GM12878 (cell line): ENCODE measurements around the gene PDZD2. TPM values are rescaled to one million over a fixed set of nuclear protein-coding genes. Genes with fewer than 3 reads are reported as not detected.

Experiments used
- ATAC-seq: fragments of 200-7000 bp; cut with Tn5 transposase; 3 replicates; pipeline ENCODE4 v1.9.1; 2020; ENCODE audit warnings: mild to moderate bottlenecking, moderate library complexity
- BruUV-seq: library from RNA; stranded (reverse); fragments of 400-500 nt; replicated peaks from 2 replicates; lab custom pipeline; 2021; lab: Mats Ljungman, UMichigan
- CTCF ChIA-PET: fragments of 300-600 bp; sonication (Branson Sonifier 250); formaldehyde crosslinking; extraction: SDS; loops from one replicate; lab custom pipeline; 2021; ENCODE audit warnings: inconsistent platforms; lab: Yijun Ruan, JAX
- POLR2A ChIA-PET: fragments of 350-600 bp; formaldehyde crosslinking; extraction: SDS; loops from one replicate; lab custom pipeline; 2021; ENCODE audit warnings: inconsistent platforms; lab: Charles Lee
- RAD21 ChIA-PET: fragments of 300-600 bp; sonication (Branson Sonifier 250); formaldehyde crosslinking; loops from one replicate; lab custom pipeline; 2023; ENCODE audit warnings: antibody characterized with exemption; ENCODE audit not compliant: unreplicated experiment; lab: Charles Lee
- SMC1A ChIA-PET: fragments of 300-600 bp; sonication (Branson Sonifier 250); formaldehyde crosslinking; loops from one replicate; lab custom pipeline; 2023; ENCODE audit not compliant: unreplicated experiment, uncharacterized antibody; lab: Charles Lee
- DNase-seq: peaks from one replicate; pipeline ENCODE4 v3.0.0-alpha.2; 2011; ENCODE audit warnings: low read depth, low spot score
- FAIRE-seq: peaks from 3 replicates; lab custom pipeline; 2011; peaks lifted over from hg19 to GRCh38; lab: Jason Lieb, UNC
- H2AFZ ChIP-seq: 2 replicates; pipeline ENCODE4 v1.6.0; 2011; ENCODE audit warnings: low read depth, low read length, control low read depth; ENCODE audit not compliant: control insufficient read depth
- H3K27ac ChIP-seq: 2 replicates; pipeline ENCODE4 v1.5.1; 2011; ENCODE audit warnings: control low read depth; ENCODE audit not compliant: control insufficient read depth, insufficient read depth
- H3K27me3 ChIP-seq, 2 experiments: replicated peaks in 1 of 2; 2 replicates each; pipeline versions ENCODE4 v1.6.0 to v1.6.1; 2011; ENCODE audit warnings: low read length in 1 of 2; ENCODE audit not compliant: control insufficient read depth in 2 of 2, insufficient read depth in 2 of 2
- H3K36me3 ChIP-seq, 2 experiments: 2 replicates each; pipeline ENCODE4 v1.5.1; 2011; ENCODE audit warnings: low read length in 1 of 2; ENCODE audit not compliant: control insufficient read depth in 2 of 2, insufficient read depth in 2 of 2
- H3K4me1 ChIP-seq: 2 replicates; pipeline ENCODE4 v1.6.1; 2011; ENCODE audit warnings: mild to moderate bottlenecking, low read length, moderate library complexity, mixed read lengths; ENCODE audit not compliant: control insufficient read depth, insufficient read depth
- H3K4me2 ChIP-seq: 2 replicates; pipeline ENCODE4 v1.6.0; 2011; ENCODE audit warnings: control low read depth; ENCODE audit not compliant: control insufficient read depth, insufficient read depth
- H3K4me3 ChIP-seq: fragments of 200-600 bp; sonication (generic); 2 replicates; pipeline ENCODE4 v1.5.1; 2016
- H3K79me2 ChIP-seq: 2 replicates; pipeline ENCODE4 v1.6.0; 2011; ENCODE audit warnings: low read length; ENCODE audit not compliant: control insufficient read depth, insufficient read depth
- H3K9ac ChIP-seq: 2 replicates; pipeline ENCODE4 v1.8.0; 2011; ENCODE audit warnings: low read length, control low read depth, mixed read lengths; ENCODE audit not compliant: control insufficient read depth, insufficient read depth
- H3K9me3 ChIP-seq: replicated peaks from 3 replicates; pipeline ENCODE4 v1.5.1; 2011; ENCODE audit warnings: mild to moderate bottlenecking, low read length; ENCODE audit not compliant: control insufficient read depth, insufficient read depth
- H4K20me1 ChIP-seq: 2 replicates; pipeline ENCODE4 v1.6.0; 2011; ENCODE audit not compliant: control insufficient read depth, insufficient read depth
- CEBPB ChIP-seq, 2 experiments: fragments of 150-350 bp in 1 of 2; IDR thresholded peaks; 2 replicates each; pipeline ENCODE4 v1.6.1; 2012 to 2014; ENCODE audit warnings: low read depth in 2 of 2, low read length in 2 of 2, borderline replicate concordance in 1 of 2, inconsistent platforms in 1 of 2
- CHD1 ChIP-seq: IDR thresholded peaks from 2 replicates; pipeline ENCODE4 v1.6.1; 2012; ENCODE audit warnings: low read depth, low read length, improper control_type of control experiment
- E2F4 ChIP-seq: IDR thresholded peaks from 2 replicates; pipeline ENCODE4 v1.6.1; 2012; ENCODE audit warnings: low read depth, low read length, improper control_type of control experiment
- EGR1 ChIP-seq, 2 experiments: IDR thresholded peaks; 1 replicate in 1 of 2; 2 replicates in 1 of 2; pipeline ENCODE4 v1.6.1; 2011 to 2012; ENCODE audit warnings: low read depth in 2 of 2, low read length in 2 of 2, borderline replicate concordance in 1 of 2, mild to moderate bottlenecking in 1 of 2, moderate library complexity in 1 of 2
- IKZF1 ChIP-seq: fragments of 450-650 bp; conservative IDR thresholded peaks from 2 replicates; pipeline ENCODE4 v1.6.1; 2017; ENCODE audit warnings: antibody characterized with exemption, mild to moderate bottlenecking
- JUNB ChIP-seq: IDR thresholded peaks from 2 replicates; pipeline ENCODE4 v1.6.1; 2016; ENCODE audit warnings: antibody characterized with exemption, mild to moderate bottlenecking
- LARP7 ChIP-seq: fragments of 450-650 bp; IDR thresholded peaks from 2 replicates; pipeline ENCODE4 v1.6.1; 2017; ENCODE audit warnings: mild to moderate bottlenecking
- NKRF ChIP-seq: fragments of 450-650 bp; conservative IDR thresholded peaks from 2 replicates; pipeline ENCODE4 v1.6.1; 2017; ENCODE audit warnings: mild to moderate bottlenecking, moderate library complexity
- NR2C1 ChIP-seq: fragments of 450-650 bp; IDR thresholded peaks from 2 replicates; pipeline ENCODE4 v1.6.1; 2017; ENCODE audit warnings: antibody characterized with exemption, mild to moderate bottlenecking, moderate library complexity
- RUNX3 ChIP-seq: IDR thresholded peaks from 2 replicates; pipeline ENCODE4 v1.6.1; 2012; ENCODE audit warnings: low read length, inconsistent platforms
- SRF ChIP-seq, 2 experiments: IDR thresholded peaks; 2 replicates each; pipeline ENCODE4 v1.6.1; 2011; ENCODE audit warnings: low read depth in 2 of 2, low read length in 2 of 2, mild to moderate bottlenecking in 1 of 2, moderate library complexity in 1 of 2
- STAT1 ChIP-seq: fragments of 450-650 bp; conservative IDR thresholded peaks from 2 replicates; pipeline ENCODE4 v1.6.1; 2014; ENCODE audit warnings: antibody characterized with exemption, mild to moderate bottlenecking
- SUPT20H ChIP-seq: IDR thresholded peaks from 2 replicates; pipeline ENCODE4 v1.6.1; 2011; ENCODE audit warnings: low read depth, mild to moderate bottlenecking, low read length, moderate library complexity, borderline replicate concordance; ENCODE audit not compliant: control insufficient read depth
- TARDBP ChIP-seq: IDR thresholded peaks from 2 replicates; pipeline ENCODE4 v1.6.1; 2016; ENCODE audit warnings: borderline replicate concordance
- ZBTB4 ChIP-seq: fragments of 450-650 bp; formaldehyde crosslinking; IDR thresholded peaks from 2 replicates; pipeline ENCODE4 v1.4.0; 2022; ENCODE audit warnings: mild to moderate bottlenecking, moderate library complexity
- ZNF24 ChIP-seq: fragments of 450-650 bp; IDR thresholded peaks from 2 replicates; pipeline ENCODE4 v1.6.1; 2017; ENCODE audit warnings: antibody characterized with exemption, mild to moderate bottlenecking
- ZNF274 ChIP-seq: IDR thresholded peaks from one replicate; pipeline ENCODE4 v1.8.0; 2011; ENCODE audit not compliant: insufficient read length, insufficient read depth
- WGBS: methylation state at CpG from one replicate; pipeline ENCODE4 v1.1.6; 2016; ENCODE audit warnings: low lambda C conversion rate; ENCODE audit not compliant: insufficient replicate concordance, insufficient coverage; ENCODE audit errors: missing lambda C conversion rate; 5-methylcytosine and 5-hydroxymethylcytosine counted together
- in situ Hi-C: fragments of 300-500 bp; cut with MboI; formaldehyde crosslinking; loops from 9 replicates; pipeline ENCODE4 v1.14.3; 2018; ENCODE audit warnings: mixed read lengths
- intact Hi-C: fragments of 100-400 bp; cut with micrococcal nuclease; formaldehyde crosslinking; loops from one replicate; pipeline ENCODE4 v1.14.2; 2022; ENCODE audit not compliant: unreplicated experiment
- polyA plus RNA-seq, 11 experiments: library from polyadenylated mRNA; depleted of rRNA in 4 of 11; unstranded in 6 of 11; stranded (reverse) in 5 of 11; fragments of >200 nt; fragmentation: Nextera tagmentation in 4 of 11; fragmentation: Illumina TruSeq in 1 of 11; extraction: Ambion mirVana in 4 of 11; extraction: Trizol in 1 of 11; gene quantifications; 1 replicate in 1 of 11; 2 replicates in 10 of 11; pipeline versions ENCODE4 v1.2.1 to v1.2.3, GENCODE V29; 2011 to 2016; ENCODE audit warnings: inconsistent platforms in 2 of 11, missing spikeins in 2 of 11, low read depth in 1 of 11
- total RNA-seq, 4 experiments: library from RNA; depleted of rRNA in 3 of 4; stranded (reverse); fragments of >200 nt in 3 of 4; fragmentation: Illumina TruSeq in 1 of 4; extraction: Trizol in 1 of 4; gene quantifications; 2 replicates each; pipeline versions ENCODE4 v1.2.1 to v1.2.3, GENCODE V29; 2013 to 2021

Gene PDZD2
- total and polyA plus RNA-seq, 10 of the 15 experiments (the other 5 are each of a cell fraction or from before 2014, with no cell fraction given) = 0.01 to 0.58 (median 0.29) TPM; not detected in 3

- no peaks in the 10 kb centered on the region for H3K36me3 ChIP-seq
- 34% methylated on average over 3 of the region's 3 CpGs for WGBS
- H3K9ac ChIP-seq = no peak overlapping the region
- H3K9me3 ChIP-seq = no peaks in the 10 kb centered on the region; the same call in 2 of the 3 replicates
- RAD21 ChIA-PET = no interaction called here
- no peak overlapping the region for H3K27ac ChIP-seq
- DNase-seq = no peak
- POLR2A ChIA-PET = no interaction called here
- intact Hi-C loops = no loop called here
- no TSS peak for BruUV-seq
- no peak for FAIRE-seq
- CTCF ChIA-PET = no interaction called here
- no peak for ATAC-seq
- no peak for TF ChIP-seq NR2C1
- TF ChIP-seq JUNB = no peak
- no peak for TF ChIP-seq TARDBP
- no peak for TF ChIP-seq EGR1 (IDR thresholded peaks at IDR 0.05; ENCODE audit: borderline replicate concordance in 1 of 2, low read depth in 2 of 2, low read length in 2 of 2)
- no peak for TF ChIP-seq RUNX3
- TF ChIP-seq NKRF = no peak
- TF ChIP-seq STAT1 = no peak
- no peak for TF ChIP-seq ZNF274
- TF ChIP-seq SRF (IDR thresholded peaks at IDR 0.05; ENCODE audit: low read depth in 2 of 2, low read length in 2 of 2) = no peak
- no peak for TF ChIP-seq E2F4
- TF ChIP-seq CHD1 = no peak
- TF ChIP-seq LARP7 = no peak
- no peak for TF ChIP-seq SUPT20H
- no peak for TF ChIP-seq ZNF24
- no peak for TF ChIP-seq IKZF1
- no peak for TF ChIP-seq ZBTB4 (CRISPR knock-in tag)
- no peak for TF ChIP-seq CEBPB (IDR thresholded peaks at IDR 0.05; ENCODE audit: borderline replicate concordance in 1 of 2, low read depth in 2 of 2, low read length in 2 of 2)
- TF ChIP-seq, all 136 proteins: peak for 0
- no peak overlapping the region for H2AFZ ChIP-seq
- H3K79me2 ChIP-seq = no peaks in the 10 kb centered on the region
- H3K4me1 ChIP-seq = no peaks in the 10 kb centered on the region
- SMC1A ChIA-PET = no interaction called here
- no peak overlapping the region for H3K4me2 ChIP-seq
- in situ Hi-C loops = no loop called here
- no peak overlapping the region for H3K4me3 ChIP-seq
- no peaks in the 10 kb centered on the region for H4K20me1 ChIP-seq
- H3K27me3 ChIP-seq = no peaks in the 10 kb centered on the region; a peak in 2 of 4 replicates
These were observed 222.7 kb downstream of the PDZD2 start for GRCh38 chr5:31861601-31862000.
